GM23338 (cell line): Measurements from ENCODE around the gene NT5C. TPM values are rescaled to one million over a fixed set of nuclear protein-coding genes. Genes with fewer than 3 reads are reported as not detected.
"Not testable (repeated sequence)": the region's sequence is repeated elsewhere in the genome, so short reads cannot be mapped to it uniquely, and the experiment has no call there.

ENCODE experiments used
- ATAC-seq: fragments of 200-7000 bp; cut with Tn5 transposase; 3 replicates; pipeline ENCODE4 v1.9.1; 2020
- DNase-seq: peaks from one replicate; pipeline ENCODE4 v3.0.0-alpha.2; 2015; ENCODE audit warnings: low spot score
- H2AFZ ChIP-seq: fragments of 200-600 bp; sonication (generic); 2 replicates; pipeline ENCODE4 v1.8.0; 2016; ENCODE audit warnings: antibody characterized with exemption, mild to moderate bottlenecking, moderate library complexity
- H3F3A ChIP-seq: fragments of 200-600 bp; sonication (generic); replicated peaks from 2 replicates; pipeline ENCODE4 v1.8.0; 2017; ENCODE audit warnings: antibody characterized with exemption, mixed run types, low read depth
- H3K27ac ChIP-seq: fragments of 200-600 bp; sonication (generic); 2 replicates; pipeline ENCODE4 v1.6.1; 2016; ENCODE audit warnings: low read depth
- H3K27me3 ChIP-seq: fragments of 200-600 bp; sonication (generic); 2 replicates; pipeline ENCODE4 v1.8.0; 2016; ENCODE audit warnings: mild to moderate bottlenecking, mixed run types, moderate library complexity; ENCODE audit not compliant: insufficient read depth
- H3K36me3 ChIP-seq: fragments of 200-600 bp; sonication (generic); 2 replicates; pipeline ENCODE4 v1.8.0; 2016; ENCODE audit warnings: mild to moderate bottlenecking; ENCODE audit not compliant: insufficient read depth
- H3K4me1 ChIP-seq: fragments of 200-600 bp; sonication (generic); 2 replicates; pipeline ENCODE4 v1.8.0; 2016; ENCODE audit warnings: mild to moderate bottlenecking, moderate library complexity; ENCODE audit not compliant: insufficient read depth
- H3K4me2 ChIP-seq: fragments of 200-600 bp; sonication (generic); 2 replicates; pipeline ENCODE4 v1.7.1; 2017; ENCODE audit warnings: mixed run types
- H3K4me3 ChIP-seq: fragments of 200-600 bp; sonication (generic); 2 replicates; pipeline ENCODE4 v1.6.1; 2016; ENCODE audit warnings: mixed run types
- H3K79me2 ChIP-seq: fragments of 200-600 bp; sonication (generic); replicated peaks from 2 replicates; pipeline ENCODE4 v1.8.0; 2017; ENCODE audit warnings: mild to moderate bottlenecking; ENCODE audit not compliant: insufficient read depth
- H3K9me2 ChIP-seq: fragments of 200-600 bp; sonication (generic); 2 replicates; pipeline ENCODE4 v1.8.0; 2017; ENCODE audit not compliant: insufficient read depth
- H4K20me1 ChIP-seq: fragments of 200-600 bp; sonication (generic); replicated peaks from 2 replicates; pipeline ENCODE4 v1.8.0; 2017; ENCODE audit warnings: mild to moderate bottlenecking; ENCODE audit not compliant: insufficient read depth
- H3K27ac Mint-ChIP-seq: 2 replicates; pipeline ENCODE4 v1.8.0; 2020; ENCODE audit warnings: inconsistent platforms, mild to moderate bottlenecking, moderate library complexity, mixed read lengths
- H3K27me3 Mint-ChIP-seq: 3 replicates; pipeline ENCODE4 v1.8.0; 2022; ENCODE audit warnings: low read depth, mild to moderate bottlenecking, moderate library complexity, mixed read lengths, inconsistent platforms; ENCODE audit not compliant: insufficient read depth, poor library complexity
- H3K36me3 Mint-ChIP-seq: 3 replicates; pipeline ENCODE4 v1.8.0; 2021; ENCODE audit warnings: low read depth, mild to moderate bottlenecking, inconsistent platforms, moderate library complexity, mixed read lengths
- H3K4me1 Mint-ChIP-seq: 3 replicates; pipeline ENCODE4 v1.8.0; 2020; ENCODE audit warnings: mild to moderate bottlenecking, inconsistent platforms, mixed read lengths
- H3K4me3 Mint-ChIP-seq: 3 replicates; pipeline ENCODE4 v1.8.0; 2021; ENCODE audit warnings: moderate library complexity, mild to moderate bottlenecking, inconsistent platforms, mixed read lengths
- H3K9me3 Mint-ChIP-seq: 3 replicates; pipeline ENCODE4 v1.8.0; 2020; ENCODE audit warnings: moderate library complexity, mild to moderate bottlenecking, inconsistent platforms, mixed read lengths
- CREB1 ChIP-seq: fragments of 250-450 bp; sonication (Bioruptor Pico); IDR thresholded peaks from 2 replicates; pipeline ENCODE4 v1.5.0; 2020; ENCODE audit warnings: low read depth, mild to moderate bottlenecking, moderate library complexity
- ETS1 ChIP-seq: IDR thresholded peaks from 2 replicates; pipeline ENCODE4 v1.6.1; 2016; ENCODE audit warnings: antibody characterized with exemption
- EZH2 ChIP-seq: fragments of 200-600 bp; sonication (generic); IDR thresholded peaks from one replicate; pipeline ENCODE4 v1.8.0; 2017; ENCODE audit warnings: antibody characterized with exemption, mild to moderate bottlenecking, low read depth; ENCODE audit not compliant: unreplicated experiment
- NANOG ChIP-seq: IDR thresholded peaks from 2 replicates; pipeline ENCODE4 v1.6.1; 2016; ENCODE audit warnings: antibody characterized with exemption, borderline replicate concordance
- ZNF114 ChIP-seq: fragments of 250-450 bp; sonication (Bioruptor Pico); IDR thresholded peaks from 2 replicates; pipeline ENCODE4 v1.5.0; 2020; ENCODE audit warnings: mild to moderate bottlenecking, moderate library complexity
- polyA plus RNA-seq: library from polyadenylated mRNA; unstranded; fragments of >200 nt; fragmentation: Nextera tagmentation; extraction: Ambion mirVana; gene quantifications from 2 replicates; pipeline ENCODE4 v1.2.1, GENCODE V29; 2016
- total RNA-seq: library from RNA; depleted of rRNA; stranded (reverse); fragments of >200 nt; shearing (Covaris generic); gene quantifications from 2 replicates; pipeline ENCODE4 v1.2.3, GENCODE V29; 2014

Gene NT5C
- total and polyA plus RNA-seq, 2 experiments from 2014 or later: 91.7 to 120 TPM

GRCh38 chr17:75159196-75160031 is 27.9 kb upstream of the NT5C start (continued):
- TF ChIP-seq ETS1: no peak
- no peak for TF ChIP-seq ZNF114 (CRISPR knock-in tag)

DNA sequence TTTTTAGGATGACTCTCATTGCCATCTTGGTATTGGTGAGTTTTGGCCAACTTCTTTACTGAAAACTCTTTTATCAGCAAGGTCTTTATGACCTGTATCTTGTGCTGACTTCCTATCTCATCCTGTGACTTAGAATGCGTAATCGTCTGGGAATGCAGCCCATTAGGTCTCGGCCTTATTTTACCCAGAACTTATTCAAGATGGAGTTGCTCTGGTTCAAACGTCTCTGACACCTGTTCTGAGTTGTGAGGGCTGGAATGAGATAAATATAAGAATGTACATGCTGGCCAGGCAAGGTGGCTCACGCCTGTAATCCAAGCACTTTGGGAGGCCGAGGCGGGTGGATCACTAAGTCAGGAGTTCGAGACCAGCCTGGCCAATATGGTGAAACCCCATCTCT is 26.9 kb upstream of the NT5C start:
- not testable (repeated sequence) for H3K79me2 ChIP-seq, H3K4me3 ChIP-seq, H3K27ac ChIP-seq, DNase-seq, H3K36me3 ChIP-seq, H3K4me2 ChIP-seq, H3K36me3 Mint-ChIP-seq, H3K27ac Mint-ChIP-seq, H4K20me1 ChIP-seq, H3K27me3 ChIP-seq, ATAC-seq, H3K4me3 Mint-ChIP-seq, H3K9me3 Mint-ChIP-seq, H2AFZ ChIP-seq, H3K9me2 ChIP-seq
- Histone ChIP-seq H3F3A (peaks cover 23% of the 10 kb centered on the region), H3K4me1 (peaks cover 12% of the 10 kb centered on the region)
- H3K4me1 Mint-ChIP-seq: peaks cover 16% of the 10 kb centered on the region
- peaks cover 14% of the 10 kb centered on the region for H3K27me3 Mint-ChIP-seq

DNA sequence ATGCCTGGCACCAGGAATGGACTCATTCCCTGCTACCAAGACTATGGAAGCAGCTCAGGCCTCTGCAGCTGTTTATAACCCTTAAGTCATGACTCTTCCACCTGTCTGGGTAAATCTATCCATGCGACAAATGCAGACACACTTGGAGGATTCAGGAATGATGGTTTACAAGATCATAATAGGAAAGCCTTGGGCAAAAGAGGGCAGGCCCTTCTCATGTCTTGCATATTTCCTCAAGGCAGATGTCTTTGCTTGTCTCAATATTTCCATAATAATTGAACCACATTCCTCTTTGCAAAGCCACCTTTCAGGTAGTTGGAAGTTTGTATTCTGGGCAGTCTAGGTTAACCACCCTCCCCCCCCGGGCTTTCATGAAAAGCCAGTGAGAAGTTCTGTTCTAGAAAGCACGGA is 23.7 kb upstream of the NT5C start:
- peak; percentile 76 for DNase-seq
- Histone ChIP-seq H2AFZ (no peak overlapping the region), H3K9me2 (no peaks in the 10 kb centered on the region), H3K27me3 (no peaks in the 10 kb centered on the region), H3K4me1 (peaks cover 27% of the 10 kb centered on the region), H3K4me2 (peak overlapping the region; percentile 68), H3K4me3 (peak overlapping the region; percentile 43), H3K79me2 (peaks cover 40% of the 10 kb centered on the region), H4K20me1 (peaks cover 23% of the 10 kb centered on the region), H3K36me3 (no peaks in the 10 kb centered on the region; the same call in 1 of the 2 replicates), H3K27ac (peak overlapping the region; percentile 83; the same call in 1 of the 2 replicates), H3F3A (peaks cover 23% of the 10 kb centered on the region)
- peak; percentile 3 for ATAC-seq
- peak overlapping the region; percentile 58 for H3K27ac Mint-ChIP-seq
- TF ChIP-seq NANOG (no peak), CREB1 (CRISPR knock-in tag) (0 out of 2 replicates have a peak, but pooled peaks have one; percentile 17), EZH2 (no peak)
- H3K4me3 Mint-ChIP-seq: peak overlapping the region; percentile 87
- H3K36me3 Mint-ChIP-seq: peaks cover 25% of the 10 kb centered on the region
- peaks cover 2% of the 10 kb centered on the region; the same call in 1 of the 3 replicates for H3K9me3 Mint-ChIP-seq
- H3K4me1 Mint-ChIP-seq: peaks cover 28% of the 10 kb centered on the region
- H3K27me3 Mint-ChIP-seq: peaks cover 15% of the 10 kb centered on the region
